GM21723 (cell line): ENCODE measurements around the gene ITPKB.
"Not testable (repeated sequence)": the region's sequence is repeated elsewhere in the genome, so short reads cannot be mapped to it uniquely, and the experiment has no call there.

Source experiments
- ATAC-seq: cut with Tn5 transposase; IDR thresholded peaks from one replicate; pipeline ENCODE4 v1.9.1; 2021; ENCODE audit warnings: mild to moderate bottlenecking, moderate library complexity; ENCODE audit not compliant: unreplicated experiment

ITPKB gene

GRCh38 chr1:226731257-226731893 lies 7.7 kb downstream of the ITPKB start:
- ATAC-seq = no peak

- ATAC-seq = no peak
These were observed 8.2 kb downstream of the ITPKB start for GRCh38 chr1:226730836-226731235.

GRCh38 chr1:226730071-226730470 lies 9.0 kb downstream of the ITPKB start:
- ATAC-seq = no peak

DNA sequence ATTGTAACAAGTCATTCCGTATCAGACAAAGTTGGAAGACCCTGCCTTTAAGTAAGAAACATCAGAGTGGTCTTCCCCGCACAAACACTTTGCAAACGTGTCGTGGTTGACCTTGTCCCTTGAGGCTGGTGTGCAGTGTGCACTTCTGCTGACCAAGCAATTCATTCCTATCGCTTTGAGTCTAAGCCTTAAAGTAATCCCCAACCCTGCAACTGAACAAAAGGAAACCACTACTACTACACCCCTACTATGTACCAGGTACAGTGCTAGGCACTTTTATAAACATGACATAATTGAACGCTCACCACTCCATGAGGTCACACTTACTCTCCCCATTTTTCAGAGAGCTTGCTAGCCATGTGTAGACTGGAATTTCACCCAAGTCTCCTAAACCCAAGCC lies 10.6 kb downstream of the ITPKB start:
- no peak for ATAC-seq

- no peak for ATAC-seq
These were observed 13.2 kb downstream of the ITPKB start for GRCh38 chr1:226725897-226726267.

DNA sequence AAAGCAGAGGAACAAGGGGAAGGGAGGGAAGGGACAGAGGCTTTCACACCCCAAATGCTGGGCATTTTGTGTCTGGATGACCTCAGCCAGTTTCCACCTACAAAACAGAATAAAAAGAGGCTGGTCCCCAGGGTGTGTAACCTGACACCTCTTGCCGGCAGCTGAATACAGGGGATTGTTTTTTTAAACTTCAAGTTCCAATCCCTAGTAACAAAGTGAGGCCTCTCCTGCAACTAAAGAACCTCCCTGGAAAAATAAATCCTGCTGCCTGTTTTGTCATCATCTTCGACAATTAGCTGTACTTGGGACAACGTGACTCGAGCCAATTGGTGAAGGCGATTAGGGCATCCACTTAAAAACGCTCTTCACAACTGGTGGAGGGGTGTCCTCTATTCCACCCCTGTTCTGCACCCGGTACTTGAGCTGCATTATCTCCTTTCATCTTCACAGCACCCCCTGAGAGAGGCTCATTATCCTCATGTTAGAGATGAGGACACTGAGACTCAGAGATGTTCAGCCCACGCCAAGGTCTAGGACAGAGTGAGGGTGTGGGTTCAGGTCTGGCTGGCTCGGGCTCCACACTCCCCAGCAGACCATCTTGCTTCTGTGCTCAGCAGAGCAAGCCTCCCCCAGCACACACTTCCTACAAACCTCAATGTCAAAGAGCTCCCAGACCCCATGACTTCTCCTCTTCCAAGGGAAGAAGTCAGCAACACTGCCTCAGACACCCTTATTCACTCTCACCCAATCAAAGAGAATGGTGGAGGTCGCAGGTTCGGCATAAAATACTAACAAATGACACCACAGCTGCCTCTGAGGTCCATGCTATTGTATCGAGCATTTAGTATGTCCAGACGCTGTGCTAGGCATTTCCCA lies 15.2 kb downstream of the ITPKB start:
- ATAC-seq = peak; percentile 10

- ATAC-seq = no peak
These were observed 16.0 kb downstream of the ITPKB start for GRCh38 chr1:226722901-226723656.

DNA sequence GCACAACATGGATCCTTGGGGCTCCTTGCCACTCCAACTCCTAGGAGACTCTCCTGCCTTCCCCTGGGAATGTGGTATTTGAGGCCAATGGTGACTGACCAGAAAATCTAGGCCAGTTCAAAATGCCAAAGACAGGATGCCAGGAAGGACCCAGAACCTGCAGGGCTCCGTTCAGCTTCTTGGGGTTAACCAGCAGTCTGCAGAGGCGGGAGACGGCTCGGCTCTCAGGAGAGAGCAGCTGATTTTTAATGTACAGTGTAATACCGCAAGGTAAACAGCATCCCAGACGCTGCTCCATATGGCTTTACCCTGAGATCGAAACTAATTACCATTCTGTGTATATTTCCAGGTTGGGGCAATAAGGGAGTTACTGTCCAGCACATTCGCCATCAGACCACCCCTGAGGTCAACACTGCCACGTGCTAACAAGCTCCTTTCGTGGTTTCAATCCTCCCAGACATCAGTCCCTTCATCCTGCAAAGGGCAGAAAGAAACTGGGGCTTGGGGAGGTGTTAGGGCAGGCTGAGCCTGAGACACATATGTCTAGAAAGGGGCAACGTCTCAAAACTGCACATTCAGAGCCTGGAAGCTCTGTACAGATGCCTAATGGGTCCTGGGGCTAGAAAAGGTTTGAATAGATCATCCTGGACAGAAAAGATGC lies 16.7 kb downstream of the ITPKB start:
- ATAC-seq = no peak

GRCh38 chr1:226720574-226720973 lies 18.5 kb downstream of the ITPKB start:
- not testable (repeated sequence) for ATAC-seq

- no peak for ATAC-seq
These were observed 19.3 kb downstream of the ITPKB start for GRCh38 chr1:226719596-226720387.

GRCh38 chr1:226717256-226717909 lies 21.7 kb downstream of the ITPKB start:
- no peak for ATAC-seq

- no peak for ATAC-seq
These were observed 22.5 kb downstream of the ITPKB start for GRCh38 chr1:226716577-226716976.

DNA sequence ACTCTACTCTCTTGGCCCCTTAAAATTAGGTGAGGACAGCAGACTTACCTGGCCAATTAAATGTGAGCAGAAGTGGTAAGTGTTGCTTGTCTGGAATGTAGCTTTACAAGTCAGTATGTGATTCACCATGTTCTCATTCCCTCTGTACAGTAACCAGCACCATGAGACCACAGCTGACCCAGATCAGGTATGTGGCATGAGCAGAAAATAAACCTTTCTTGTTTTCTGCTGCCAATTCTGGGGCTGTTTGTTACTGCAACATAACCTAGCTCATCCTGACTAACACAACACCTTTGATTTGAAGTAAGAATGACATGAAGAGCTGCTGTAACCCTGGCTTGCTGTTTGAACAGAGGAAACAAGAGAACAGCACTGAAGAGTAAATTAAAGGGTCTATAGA lies 24.9 kb downstream of the ITPKB start:
- ATAC-seq = no peak

DNA sequence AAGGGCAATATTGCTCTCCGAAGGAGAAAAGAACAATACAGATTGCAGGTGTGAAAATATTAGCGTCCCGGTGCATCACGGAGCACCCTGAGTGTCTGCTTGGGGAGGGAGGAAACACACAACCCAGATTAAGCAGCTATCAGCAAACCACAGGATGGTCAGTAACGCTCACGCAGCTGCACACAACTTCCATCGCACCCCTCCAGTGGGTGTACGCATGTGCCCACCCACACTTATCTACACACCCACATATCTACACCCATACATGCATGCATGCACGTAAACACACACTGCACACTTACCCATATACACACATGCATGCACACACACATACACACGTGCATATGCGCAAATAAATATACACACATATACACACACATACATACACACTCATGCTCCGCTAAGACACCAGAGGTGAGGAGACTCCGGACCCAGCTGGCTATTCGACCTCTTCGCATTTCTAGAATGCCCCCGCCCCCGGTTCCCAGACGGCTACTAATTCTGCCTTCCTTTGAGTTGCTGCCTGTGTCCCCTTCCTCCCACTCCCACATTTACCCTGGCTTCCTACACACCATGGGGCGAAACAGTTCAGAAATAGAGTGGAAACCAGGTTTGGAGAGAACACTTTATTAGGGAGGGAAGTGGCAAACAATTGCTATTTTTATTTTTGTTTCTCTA lies 26.2 kb downstream of the ITPKB start:
- ATAC-seq = peak; percentile 28

DNA sequence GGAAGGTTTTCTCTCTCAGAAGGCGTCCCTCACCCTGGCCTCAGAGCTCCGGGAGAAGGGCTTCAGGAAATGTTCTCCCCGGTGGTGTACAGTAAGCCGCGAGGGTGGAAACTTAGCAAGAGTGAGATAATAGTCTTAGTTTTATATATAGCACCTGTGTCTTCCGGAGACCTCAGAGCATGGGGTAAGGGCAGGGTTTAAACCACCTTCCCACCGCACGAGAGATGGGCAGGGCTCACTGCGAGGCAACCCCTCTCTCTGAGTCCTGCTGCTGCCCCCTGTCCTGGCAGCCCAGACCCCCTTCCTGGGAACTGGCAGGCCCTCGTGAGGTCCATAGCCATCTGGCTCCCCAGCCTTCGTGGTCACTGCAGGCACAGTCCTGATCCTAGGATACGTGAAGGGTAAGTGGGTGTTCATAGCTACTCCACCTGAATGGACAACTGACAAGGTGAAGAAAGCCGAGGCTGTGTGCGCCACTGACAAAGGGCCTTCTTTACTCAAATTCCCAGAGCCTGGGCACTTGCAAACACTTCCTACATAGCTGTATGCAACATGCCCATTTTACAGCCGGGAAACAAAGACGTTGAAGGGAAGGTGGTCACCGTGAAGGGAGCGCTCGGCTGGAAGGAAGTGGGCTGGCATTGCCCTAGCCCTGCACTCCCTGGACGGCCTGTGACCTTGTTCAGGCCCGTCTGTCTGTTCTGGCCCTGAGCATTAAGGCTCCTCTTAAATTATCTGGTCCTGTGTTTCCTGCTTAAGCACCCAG lies 26.9 kb downstream of the ITPKB start:
- peak; percentile 92 for ATAC-seq

DNA sequence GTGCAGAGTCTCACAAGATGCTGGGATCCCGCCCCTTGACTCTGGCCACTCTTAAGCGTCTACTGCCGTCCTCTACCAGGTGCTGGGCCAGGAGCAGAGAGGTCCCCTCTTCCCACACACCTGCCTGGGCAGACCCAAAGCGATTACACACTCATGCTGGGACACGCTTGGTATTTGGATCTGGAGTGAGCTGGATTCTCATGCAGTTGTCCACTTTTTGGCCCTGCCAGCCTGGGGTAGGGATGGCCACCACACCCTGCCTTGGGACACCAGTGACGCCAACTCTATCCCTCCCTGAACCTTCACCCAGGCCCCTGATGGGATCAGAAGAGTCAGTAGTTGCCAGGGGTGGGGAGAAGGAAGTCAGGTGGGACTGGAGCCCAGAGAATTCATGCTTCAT lies 28.6 kb downstream of the ITPKB start:
- no peak for ATAC-seq

- no peak for ATAC-seq
These were observed 29.1 kb downstream of the ITPKB start for GRCh38 chr1:226709953-226710352.

DNA sequence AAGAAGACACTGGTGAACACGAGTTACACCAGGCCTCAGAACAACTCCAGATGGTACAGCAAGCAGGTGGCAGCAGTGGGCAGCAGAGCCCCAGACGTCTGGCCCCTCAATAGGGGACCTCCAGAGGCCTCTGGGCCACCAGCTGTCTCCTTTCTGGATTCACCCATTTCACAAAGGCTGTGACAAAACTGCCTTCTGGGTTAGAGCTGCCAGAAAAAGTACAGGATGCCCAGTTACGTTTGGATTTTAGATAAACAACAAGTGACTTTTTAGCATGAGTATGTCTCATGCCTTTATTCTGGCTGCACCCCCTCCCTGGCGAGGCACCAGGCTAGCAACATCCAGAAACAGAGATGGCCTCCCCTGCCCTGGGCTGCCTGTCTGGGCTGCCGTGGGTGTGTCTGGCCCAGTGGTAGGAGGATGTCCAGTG lies 30.1 kb downstream of the ITPKB start:
- no peak for ATAC-seq
